ENCODE measurements around the gene LRP1B.

Gene LRP1B

DNA sequence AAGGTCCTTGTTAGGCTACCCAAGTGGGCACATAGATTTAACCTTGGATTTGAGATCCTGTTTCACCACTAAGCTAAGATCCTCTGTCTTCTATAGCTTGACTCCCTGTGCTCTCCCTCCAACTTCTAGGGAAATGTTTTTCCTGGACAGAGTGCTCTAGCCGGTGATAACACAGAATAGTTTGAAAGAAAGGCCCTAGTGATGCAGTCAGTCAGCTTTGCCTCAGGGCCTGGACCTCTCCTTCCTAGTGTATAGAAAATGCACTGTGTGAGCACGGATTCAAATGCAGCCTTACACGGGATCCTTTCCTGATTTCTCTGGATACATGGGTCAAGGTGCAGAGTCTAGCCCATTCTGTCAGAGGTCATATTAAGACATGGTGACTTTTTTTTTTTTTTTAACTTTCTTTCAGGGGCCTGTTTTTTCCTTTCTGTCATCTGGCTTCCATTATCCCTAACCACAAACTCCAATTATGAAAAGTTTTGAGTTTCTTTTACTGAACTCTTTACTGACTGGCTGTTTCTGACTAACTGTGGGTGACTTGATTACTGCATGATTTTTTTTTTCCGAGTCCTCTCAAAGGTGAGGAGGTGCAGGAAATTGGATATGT is 122.6 kb downstream of the LRP1B start:
- Histone ChIP-seq H3K4me2 (ENCODE audit: low read depth, low read length, poor library complexity, severe bottlenecking) (no peak overlapping the region), H3K9me2 (replicated peaks; ENCODE audit: low read depth, low read length) (no peaks in the 10 kb centered on the region), H4K20me1 (ENCODE audit: insufficient read depth, low read length, poor library complexity, severe bottlenecking) (no peaks in the 10 kb centered on the region), H3K9me3 (ENCODE audit: insufficient read depth, low read depth, low read length) (no peaks in the 10 kb centered on the region), H3F3A (ENCODE audit: low read depth) (no peaks in the 10 kb centered on the region), H3K79me2 (ENCODE audit: insufficient read depth, low read length) (no peaks in the 10 kb centered on the region), H3K36me3 (ENCODE audit: insufficient read depth, low read length) (no peaks in the 10 kb centered on the region), H3K9ac (ENCODE audit: low read depth, low read length, poor library complexity, severe bottlenecking) (no peak overlapping the region), H3K4me1 (ENCODE audit: insufficient read depth, low read length, poor library complexity, severe bottlenecking) (no peaks in the 10 kb centered on the region), H3K4me3 (ENCODE audit: low read length, poor library complexity, severe bottlenecking) (no peak overlapping the region), H3K27me3 (ENCODE audit: insufficient read depth, low read length, poor library complexity, severe bottlenecking) (no peaks in the 10 kb centered on the region), H2AFZ (ENCODE audit: low read length) (no peak overlapping the region)
- TF ChIP-seq, protein P1, sequence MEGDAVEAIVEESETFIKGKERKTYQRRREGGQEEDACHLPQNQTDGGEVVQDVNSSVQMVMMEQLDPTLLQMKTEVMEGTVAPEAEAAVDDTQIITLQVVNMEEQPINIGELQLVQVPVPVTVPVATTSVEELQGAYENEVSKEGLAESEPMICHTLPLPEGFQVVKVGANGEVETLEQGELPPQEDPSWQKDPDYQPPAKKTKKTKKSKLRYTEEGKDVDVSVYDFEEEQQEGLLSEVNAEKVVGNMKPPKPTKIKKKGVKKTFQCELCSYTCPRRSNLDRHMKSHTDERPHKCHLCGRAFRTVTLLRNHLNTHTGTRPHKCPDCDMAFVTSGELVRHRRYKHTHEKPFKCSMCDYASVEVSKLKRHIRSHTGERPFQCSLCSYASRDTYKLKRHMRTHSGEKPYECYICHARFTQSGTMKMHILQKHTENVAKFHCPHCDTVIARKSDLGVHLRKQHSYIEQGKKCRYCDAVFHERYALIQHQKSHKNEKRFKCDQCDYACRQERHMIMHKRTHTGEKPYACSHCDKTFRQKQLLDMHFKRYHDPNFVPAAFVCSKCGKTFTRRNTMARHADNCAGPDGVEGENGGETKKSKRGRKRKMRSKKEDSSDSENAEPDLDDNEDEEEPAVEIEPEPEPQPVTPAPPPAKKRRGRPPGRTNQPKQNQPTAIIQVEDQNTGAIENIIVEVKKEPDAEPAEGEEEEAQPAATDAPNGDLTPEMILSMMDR (conservative IDR thresholded peaks at IDR 0.05; ENCODE audit: low read length): no peak
- no peak for TF ChIP-seq EZH2phosphoT487 (IDR thresholded peaks at IDR 0.05; ENCODE audit: borderline replicate concordance)

DNA sequence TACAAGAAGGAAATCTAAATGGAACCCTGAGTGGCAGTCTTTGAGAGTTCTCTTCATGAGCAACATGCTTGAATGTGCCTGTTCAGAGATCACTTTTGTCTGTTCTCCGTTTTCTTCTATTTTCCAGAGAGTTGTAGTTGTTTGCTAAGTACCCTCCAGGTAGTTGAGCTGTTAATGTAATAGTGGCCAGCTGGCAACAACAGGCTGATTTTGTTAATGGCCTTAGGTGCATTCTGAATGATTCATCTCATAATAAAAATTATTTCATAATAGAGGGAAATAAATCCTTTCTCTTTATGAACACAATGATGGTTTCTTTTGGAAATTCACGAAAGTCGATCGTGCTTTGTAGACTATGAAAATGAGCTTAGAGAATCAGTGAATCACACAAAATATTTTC is 136.8 kb downstream of the LRP1B start:
- Histone ChIP-seq H3F3A (ENCODE audit: low read depth) (no peaks in the 10 kb centered on the region), H3K9ac (ENCODE audit: low read depth, low read length, poor library complexity, severe bottlenecking) (no peak overlapping the region), H3K9me3 (ENCODE audit: insufficient read depth, low read depth, low read length) (no peaks in the 10 kb centered on the region), H3K9me2 (replicated peaks; ENCODE audit: low read depth, low read length) (no peaks in the 10 kb centered on the region), H3K79me2 (ENCODE audit: insufficient read depth, low read length) (no peaks in the 10 kb centered on the region), H3K4me3 (ENCODE audit: low read length, poor library complexity, severe bottlenecking) (no peak overlapping the region), H3K4me2 (ENCODE audit: low read depth, low read length, poor library complexity, severe bottlenecking) (no peak overlapping the region), H3K36me3 (ENCODE audit: insufficient read depth, low read length) (no peaks in the 10 kb centered on the region), H4K20me1 (ENCODE audit: insufficient read depth, low read length, poor library complexity, severe bottlenecking) (no peaks in the 10 kb centered on the region), H3K4me1 (ENCODE audit: insufficient read depth, low read length, poor library complexity, severe bottlenecking) (no peaks in the 10 kb centered on the region), H2AFZ (ENCODE audit: low read length) (no peak overlapping the region), H3K27me3 (ENCODE audit: insufficient read depth, low read length, poor library complexity, severe bottlenecking) (no peaks in the 10 kb centered on the region)
- TF ChIP-seq, protein P1 (conservative IDR thresholded peaks at IDR 0.05; ENCODE audit: low read length): no peak
- no peak for TF ChIP-seq EZH2phosphoT487 (IDR thresholded peaks at IDR 0.05; ENCODE audit: borderline replicate concordance)

DNA sequence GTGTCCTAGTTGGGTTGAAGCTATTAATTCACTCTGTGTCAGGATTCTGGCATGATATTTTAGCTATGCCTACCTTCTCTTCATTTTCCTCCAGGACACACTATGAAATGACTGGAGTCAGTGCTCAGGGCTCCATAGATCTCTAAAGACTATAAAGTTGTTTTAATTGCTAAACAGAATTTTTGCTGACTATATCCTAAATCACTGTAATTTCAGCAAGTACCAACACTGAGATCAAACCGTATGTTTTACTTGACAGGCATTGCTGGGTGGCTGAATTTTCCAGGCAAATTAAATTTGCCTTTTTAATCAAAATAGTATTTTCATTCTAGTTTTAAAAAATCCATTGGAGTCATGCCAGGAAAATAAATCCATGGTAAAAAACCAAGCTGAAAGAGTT is 138.1 kb downstream of the LRP1B start:
- H3K36me3 ChIP-seq (ENCODE audit: insufficient read depth, low read length): no peaks in the 10 kb centered on the region
- no peak overlapping the region for H3K4me3 ChIP-seq (ENCODE audit: low read length, poor library complexity, severe bottlenecking)
- H3K4me2 ChIP-seq (ENCODE audit: low read depth, low read length, poor library complexity, severe bottlenecking): no peak overlapping the region
- no peaks in the 10 kb centered on the region for H3F3A ChIP-seq (ENCODE audit: low read depth)
- no peaks in the 10 kb centered on the region for H3K9me3 ChIP-seq (ENCODE audit: insufficient read depth, low read depth, low read length)
- H3K79me2 ChIP-seq (ENCODE audit: insufficient read depth, low read length): no peaks in the 10 kb centered on the region
- no peaks in the 10 kb centered on the region for H4K20me1 ChIP-seq (ENCODE audit: insufficient read depth, low read length, poor library complexity, severe bottlenecking)
- no peaks in the 10 kb centered on the region for H3K9me2 ChIP-seq (replicated peaks; ENCODE audit: low read depth, low read length)
- H3K4me1 ChIP-seq (ENCODE audit: insufficient read depth, low read length, poor library complexity, severe bottlenecking): no peaks in the 10 kb centered on the region
- no peak overlapping the region for H2AFZ ChIP-seq (ENCODE audit: low read length)
- no peaks in the 10 kb centered on the region for H3K27me3 ChIP-seq (ENCODE audit: insufficient read depth, low read length, poor library complexity, severe bottlenecking)
- no peak overlapping the region for H3K9ac ChIP-seq (ENCODE audit: low read depth, low read length, poor library complexity, severe bottlenecking)
- TF ChIP-seq EZH2phosphoT487 (IDR thresholded peaks at IDR 0.05; ENCODE audit: borderline replicate concordance): no peak
- TF ChIP-seq, protein P1 (conservative IDR thresholded peaks at IDR 0.05; ENCODE audit: low read length): no peak
